ENCODE measurements around the gene HIKESHI.
"Not testable (repeated sequence)": the region's sequence is repeated elsewhere in the genome, so short reads cannot be mapped to it uniquely, and the experiment has no call there.

HIKESHI gene

DNA sequence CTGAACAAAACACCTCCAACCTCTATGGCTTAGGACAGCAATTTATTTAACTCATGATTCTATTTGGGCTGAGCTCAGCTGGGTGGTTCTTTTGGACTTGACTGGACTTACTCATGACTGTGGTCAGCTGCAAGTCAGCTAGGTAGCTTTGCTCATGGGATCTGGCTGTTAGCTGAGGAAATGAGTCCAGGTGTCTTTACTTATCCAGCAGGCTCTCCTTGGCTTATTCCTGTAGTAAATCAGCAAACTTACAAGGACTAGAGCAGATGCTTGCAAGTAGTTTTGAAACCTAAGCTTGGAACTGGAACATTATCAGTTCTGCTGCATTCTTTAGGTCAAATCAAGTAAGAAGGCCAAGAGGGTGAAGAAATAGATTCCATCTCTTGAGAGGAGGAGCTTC is 8.0 kb upstream of the HIKESHI start:
- DNase-seq = no peak

DNA sequence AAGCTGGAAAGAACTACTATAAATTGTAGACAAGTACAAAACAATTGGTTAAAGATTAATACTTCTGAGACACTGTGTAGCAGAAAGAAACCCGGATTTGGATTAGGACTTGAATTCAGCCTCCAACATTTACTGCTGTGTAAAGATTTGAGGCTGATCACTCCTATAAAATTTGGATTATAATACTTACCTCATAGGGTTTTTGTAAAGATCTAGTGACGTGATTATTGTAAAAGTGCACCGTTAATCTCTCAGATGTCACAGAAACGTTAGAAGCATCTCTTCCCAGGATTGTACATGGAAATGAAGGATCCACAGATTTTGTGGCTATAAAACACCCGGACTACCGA is 323 bp upstream of the HIKESHI start:
- no peak for DNase-seq

DNA sequence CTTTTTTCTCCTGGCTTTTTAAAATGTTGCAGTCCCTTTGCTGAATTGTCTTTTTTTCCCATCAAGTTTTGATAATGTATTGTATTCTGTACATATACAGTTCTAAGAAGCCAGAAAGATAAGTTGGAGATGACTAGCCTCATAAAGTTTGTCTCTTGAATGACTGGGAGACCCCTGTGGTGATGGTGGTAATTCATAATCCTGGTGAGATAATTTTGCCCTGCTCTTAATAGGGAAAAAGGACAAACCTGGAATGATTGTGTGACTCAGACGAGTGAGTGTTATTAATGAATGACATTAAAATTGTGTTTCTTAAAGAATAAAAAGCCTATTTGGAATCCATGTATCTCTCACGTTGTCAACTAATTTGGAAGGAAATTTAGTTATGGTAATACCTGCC is 1.2 kb downstream of the HIKESHI start:
- no peak for DNase-seq

DNA sequence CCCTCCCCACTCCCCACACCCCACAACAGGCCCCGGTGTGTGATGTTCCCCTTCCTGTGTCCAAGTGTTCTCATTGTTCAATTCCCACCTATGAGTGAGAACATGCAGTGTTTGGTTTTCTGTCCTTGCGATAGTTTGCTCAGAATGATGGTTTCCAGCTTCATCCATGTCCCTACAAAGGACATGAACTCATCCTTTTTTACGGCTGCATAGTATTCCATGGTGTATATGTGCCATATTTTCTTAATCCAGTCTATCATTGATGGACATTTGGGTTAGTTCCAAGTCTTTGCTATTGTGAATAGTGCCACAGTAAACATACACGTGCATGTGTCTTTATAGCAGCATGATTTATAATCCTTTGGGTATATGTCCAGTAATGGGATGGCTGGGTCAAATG is 6.7 kb downstream of the HIKESHI start:
- DNase-seq = not testable (repeated sequence)

DNA sequence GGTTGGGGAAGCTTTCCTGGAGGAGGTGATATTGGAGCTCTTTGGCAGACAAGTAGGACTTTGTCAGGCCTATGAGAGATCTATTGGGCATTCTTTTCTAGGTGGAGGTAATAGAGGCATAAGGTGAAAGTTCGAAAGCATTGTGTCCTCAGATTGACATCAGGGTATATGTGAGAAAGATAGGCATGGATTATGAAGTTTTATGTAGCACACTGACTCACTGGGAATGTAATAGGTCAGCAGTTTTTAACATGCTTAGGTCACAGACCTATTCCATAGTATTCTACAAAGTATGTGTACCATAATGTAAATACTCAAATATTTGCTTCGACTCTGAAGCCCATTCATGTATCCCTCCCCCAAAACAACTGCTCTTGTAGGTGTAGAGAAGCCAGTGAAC is 11.8 kb downstream of the HIKESHI start:
- no peak for DNase-seq

DNA sequence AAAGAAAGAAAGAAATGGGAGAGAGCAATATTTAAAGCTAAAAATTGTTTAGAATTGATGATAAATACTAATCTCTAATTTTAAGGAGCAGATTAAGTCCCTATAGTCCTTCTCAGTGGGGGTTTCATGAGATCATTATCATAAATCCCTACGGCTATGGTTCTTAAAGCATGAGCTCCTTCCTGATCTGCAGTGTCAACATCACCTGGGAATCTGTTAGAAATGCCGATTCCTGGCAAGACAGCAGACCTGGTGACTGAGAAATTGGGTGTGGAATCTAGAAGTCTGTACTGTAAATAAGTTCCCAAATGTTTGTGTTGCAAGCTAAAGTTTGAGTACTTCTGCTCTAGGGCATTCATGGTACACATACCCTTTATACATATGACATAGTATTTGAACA is 12.6 kb downstream of the HIKESHI start:
- no peak for DNase-seq

DNA sequence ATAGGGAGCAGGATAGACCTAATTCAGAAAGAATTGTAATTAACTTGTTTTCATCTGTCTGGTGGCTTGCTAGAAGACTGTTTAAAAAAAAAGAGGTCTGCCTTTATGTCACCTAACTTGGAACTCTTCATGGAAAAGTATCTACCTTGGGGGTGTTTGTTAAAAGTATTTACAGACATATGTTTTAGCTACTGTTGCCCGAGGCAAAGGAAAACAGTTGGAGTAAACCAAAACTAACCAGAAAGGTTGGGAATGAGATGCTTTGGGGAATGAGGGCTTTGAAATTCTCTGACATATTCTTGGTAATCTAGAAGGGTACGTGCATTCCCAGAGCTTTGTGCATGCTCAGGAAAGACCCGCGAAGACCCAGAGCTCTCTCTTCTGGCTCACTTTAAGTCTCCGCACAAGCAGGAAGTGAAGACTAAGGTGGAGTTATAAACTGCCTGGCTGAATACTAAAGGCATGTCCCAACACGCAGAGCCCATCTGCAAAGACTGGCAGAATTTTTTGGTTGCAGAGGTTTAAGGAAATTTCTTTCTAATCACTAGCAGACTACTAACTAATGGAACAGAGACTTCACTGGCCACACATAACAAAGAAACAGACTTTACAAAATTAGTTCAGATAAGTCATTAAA is 33.2 kb downstream of the HIKESHI start:
- DNase-seq = no peak

DNA sequence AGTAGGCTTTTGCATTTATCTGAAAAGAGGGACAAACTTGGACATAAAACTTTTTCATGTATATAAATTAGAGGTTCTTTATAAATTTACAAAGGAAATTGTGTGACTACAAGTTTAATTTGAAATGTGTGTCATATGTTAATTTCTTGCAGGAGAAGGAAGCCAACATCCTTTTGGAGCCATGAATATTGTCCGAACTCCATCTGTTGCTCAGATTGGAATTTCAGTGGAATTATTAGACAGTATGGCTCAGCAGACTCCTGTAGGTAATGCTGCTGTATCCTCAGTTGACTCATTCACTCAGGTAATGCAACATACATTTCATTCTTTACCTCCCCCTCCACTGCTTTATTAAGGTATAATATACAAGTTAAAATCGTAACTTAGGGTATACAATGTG is 35.2 kb downstream of the HIKESHI start:
- DNase-seq = no peak

DNA sequence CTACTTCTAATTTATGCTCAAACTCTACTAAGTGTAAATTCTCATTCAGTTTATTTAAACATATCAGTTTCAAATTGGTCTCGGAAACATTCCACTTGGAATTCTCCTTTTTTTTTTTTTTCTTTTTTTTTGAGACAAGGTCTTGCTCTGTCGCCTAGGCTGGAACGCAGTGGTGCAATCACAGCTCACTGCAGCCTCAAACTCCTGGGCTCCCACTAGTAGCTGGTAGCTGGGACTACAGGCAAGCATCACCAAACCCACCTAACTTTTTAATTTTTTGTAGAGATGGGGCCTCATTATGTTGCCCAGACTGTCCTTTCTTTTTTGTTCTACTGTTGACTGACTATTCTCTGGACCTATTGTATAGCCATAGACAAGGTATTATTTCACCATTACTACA is 39.3 kb downstream of the HIKESHI start:
- DNase-seq = no peak

DNA sequence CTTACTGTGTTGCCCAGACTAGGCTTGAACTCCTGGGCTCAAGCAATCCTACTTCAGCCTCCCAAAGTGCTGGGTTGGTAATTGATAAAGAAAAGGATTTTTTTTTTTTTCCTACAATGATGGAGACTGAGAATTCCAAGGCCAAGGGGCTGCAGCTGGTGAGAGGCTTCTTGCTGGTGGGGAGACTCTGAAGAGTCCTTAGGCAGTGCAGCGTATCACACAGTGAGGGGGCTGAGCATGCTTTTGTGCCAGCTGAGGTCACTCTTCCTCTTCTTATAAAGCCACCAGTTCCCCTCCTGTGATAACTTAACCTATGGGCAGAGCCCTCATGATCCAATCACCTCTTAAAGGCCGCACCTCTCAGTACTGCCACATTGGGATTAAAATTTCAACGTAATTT is 44.5 kb downstream of the HIKESHI start:
- no peak for DNase-seq

DNA sequence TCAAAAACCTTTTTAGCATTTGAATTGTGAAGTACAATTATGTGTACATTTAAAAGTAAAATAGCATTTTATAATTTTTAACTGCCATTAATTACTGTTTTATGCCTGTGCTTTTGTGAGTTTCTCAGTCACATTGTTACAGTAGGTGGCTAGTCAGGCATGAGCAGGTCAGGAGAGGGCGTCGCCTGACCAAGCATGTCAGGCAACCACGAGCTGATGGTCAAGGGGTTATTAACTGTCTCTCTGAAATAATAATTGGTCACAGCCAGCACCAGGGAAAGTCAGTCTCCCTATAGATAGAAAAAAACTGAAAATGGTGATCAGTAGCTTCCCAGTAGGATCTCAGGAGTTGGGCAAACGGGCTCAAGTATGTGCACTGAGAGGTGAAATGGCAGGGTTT is 53.2 kb downstream of the HIKESHI start:
- no peak for DNase-seq

DNA sequence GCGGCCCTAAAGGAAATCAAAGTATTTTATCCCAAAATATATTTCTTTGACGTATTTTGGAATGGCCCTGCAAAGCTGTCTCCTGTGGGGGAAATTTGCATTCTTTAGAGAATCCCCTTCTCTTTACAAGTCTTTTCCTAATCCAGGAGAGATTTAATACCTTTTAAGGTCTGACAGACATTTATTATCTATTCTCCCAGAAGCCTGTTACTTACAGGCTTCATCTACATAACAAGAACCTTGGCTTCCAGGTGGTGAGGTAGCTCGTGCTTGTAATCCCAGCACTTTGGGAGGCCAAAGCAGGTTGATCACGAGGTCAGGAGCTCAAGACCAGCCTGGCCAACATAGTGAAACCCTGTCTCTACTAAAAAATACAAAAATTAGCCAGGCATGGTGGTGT is 55.4 kb downstream of the HIKESHI start:
- DNase-seq = not testable (repeated sequence)

DNA sequence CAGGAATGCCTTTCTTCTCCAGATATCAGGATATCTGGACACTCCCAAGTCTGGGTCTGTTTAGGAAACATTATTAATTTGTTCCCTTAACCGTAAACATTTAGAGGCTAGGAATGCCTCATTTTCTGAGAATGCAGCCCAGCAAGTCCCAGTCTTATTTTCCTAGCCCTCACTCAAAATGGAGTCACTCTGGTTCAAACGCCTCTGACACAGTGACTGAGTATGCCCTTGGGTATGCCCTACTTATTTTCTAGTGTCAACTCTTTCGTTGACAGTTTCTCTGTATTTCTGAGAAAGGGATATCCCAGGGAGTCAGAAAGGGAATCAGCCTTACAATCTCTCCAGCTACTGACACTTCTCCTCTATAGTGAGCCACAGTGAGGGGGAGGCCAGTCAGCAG is 56.7 kb downstream of the HIKESHI start:
- no peak for DNase-seq

DNA sequence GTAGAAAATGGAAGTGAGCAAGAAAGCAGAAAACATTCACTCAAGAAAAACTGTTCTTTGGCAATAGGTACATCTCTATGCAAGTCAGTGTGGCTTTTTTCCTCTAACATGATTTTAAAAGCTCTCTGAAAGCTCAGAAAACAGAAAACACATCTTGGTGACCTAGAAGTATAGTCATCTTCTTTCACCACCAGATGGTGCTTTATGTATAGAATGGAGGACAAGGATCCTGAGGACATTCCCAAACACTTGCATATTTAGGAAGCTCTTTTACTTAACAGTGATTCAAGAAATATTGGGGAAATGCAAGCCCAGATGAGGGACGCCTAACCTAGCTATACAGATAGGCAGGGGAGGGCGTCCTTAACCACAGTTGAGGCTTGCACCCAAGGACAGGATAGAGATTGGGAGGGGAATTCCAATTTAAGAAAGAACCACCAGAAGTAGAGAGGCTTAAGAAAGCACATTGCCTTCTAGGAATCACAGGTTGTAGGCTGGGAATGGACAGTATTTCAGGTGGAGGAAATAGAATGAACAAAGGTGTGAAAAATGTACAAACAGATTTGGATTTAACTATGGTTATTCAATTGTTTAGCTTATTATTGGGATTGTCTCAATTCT is 58.8 kb downstream of the HIKESHI start:
- no peak for DNase-seq

DNA sequence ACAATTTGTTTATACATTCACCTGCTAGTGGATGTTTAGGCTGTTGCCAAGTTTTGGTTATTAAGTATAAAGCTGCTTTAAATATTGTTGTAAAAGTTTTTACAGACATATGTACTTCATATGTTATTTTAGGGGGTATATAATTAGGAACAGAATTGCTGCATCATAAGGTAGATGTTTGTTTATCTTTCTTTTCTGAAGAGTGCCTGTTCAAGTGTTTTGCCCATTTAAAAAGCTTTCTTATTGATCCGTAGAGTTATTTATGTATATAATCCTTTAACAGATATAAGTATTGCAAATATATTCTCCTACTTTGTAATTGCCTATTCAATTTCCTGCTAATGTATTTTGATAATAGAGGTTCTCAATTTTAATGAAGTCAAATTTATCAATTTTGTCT is 61.4 kb downstream of the HIKESHI start:
- no peak for DNase-seq

DNA sequence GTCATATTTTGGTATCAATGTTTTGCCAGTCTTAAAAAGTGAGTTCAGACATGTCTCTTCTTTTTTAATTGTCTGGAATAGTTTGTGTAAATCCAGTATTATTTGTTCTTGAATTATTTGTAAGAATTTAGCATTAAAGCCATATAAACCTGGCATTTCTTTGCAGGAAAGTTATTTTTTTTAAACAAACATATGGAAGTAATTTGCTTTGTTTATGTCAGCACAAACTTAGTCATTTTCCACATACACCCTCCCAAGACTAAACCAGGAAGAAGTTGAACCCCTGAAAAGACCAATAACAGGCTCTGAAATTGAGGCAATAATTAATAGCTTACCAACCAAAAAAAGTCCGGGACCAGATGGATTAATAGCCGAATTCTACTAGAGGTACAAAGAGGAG is 63.5 kb downstream of the HIKESHI start:
- no peak for DNase-seq

DNA sequence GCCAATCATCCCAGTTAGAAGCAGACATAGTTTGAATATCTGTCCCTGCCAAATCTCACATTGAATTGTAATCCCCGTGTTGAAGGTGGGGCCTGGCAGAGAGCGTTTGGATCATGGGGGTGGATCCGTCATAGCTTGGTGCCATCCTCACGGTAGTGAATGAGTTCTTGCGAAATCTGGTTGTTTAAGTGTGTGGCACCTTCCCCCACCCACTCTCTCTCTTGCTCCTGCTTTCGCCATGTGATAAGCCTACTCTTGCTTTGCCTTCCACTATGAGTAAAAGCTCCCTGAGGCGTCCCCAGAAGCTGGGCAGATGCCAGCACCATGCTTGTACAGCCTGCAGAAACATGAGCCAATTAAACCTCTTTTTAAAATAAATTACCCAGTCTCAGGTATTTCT is 67.6 kb downstream of the HIKESHI start:
- DNase-seq = no peak

DNA sequence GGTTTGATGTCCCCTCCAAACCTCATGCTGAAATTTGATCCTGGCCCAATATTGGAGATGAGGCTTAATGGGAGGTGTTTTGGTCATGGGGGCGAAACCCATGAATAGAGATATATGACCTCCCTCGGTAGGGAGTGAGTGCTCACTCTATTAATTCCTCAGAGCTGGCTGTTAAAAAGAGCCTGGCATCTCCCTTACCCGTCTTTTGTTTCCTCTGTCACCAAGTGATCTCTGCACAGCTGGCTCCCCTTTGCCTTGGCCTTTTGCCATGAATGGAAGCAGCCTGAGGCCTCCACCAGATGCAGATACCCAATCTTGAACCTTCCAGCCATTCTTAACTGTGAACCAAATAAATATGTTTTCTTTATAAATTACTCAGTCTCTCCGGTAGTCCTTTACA is 68.1 kb downstream of the HIKESHI start:
- no peak for DNase-seq

DNA sequence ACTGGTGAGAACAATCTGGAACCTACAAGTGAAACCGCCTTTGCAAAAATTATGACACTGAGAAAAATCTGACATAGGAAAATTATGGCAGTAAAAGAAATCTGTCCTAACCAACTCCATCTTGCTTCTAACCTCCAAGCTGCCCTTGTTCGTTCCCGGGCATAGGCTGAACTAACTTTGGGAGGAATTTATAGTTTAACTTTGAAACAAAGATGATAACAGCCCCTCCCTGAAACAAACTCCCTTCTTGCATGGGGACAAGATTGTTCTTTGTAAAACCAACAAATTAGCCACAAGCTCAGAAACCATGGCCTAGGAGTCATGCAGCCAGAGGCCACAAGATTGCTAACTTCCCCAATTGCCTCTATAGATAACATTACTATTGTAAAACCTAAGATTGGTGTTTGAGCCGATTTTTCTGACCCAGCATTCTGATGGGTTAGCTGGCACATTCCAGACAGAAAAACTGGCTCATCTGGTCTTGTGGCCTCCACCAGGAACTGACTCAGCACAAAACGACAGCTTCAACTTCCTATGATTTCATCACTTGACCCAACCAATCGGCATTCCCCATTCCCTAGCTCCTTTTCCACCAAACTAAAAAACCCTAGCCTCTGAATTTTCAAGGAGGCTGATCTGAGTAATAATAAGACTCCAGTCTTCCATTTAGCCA is 69.0 kb downstream of the HIKESHI start:
- DNase-seq = no peak

DNA sequence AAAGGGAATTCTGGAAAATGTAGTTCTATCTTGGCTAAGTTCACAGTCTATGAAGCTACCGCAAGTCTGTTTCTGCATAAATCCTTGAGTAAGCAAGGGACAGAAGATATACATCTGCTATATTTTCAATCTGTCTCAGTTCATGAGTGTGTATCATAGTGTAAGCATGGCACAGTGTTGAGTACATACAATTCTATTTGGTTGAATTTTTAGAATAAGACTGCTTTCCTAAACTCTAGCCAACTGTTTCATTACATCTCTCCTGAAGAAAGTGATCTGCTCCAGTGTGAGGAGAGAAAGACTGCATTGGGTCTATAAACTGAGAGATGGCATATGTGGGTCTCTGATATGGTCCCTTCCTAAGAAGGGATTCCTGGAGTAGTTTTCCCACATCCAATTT is 70.0 kb downstream of the HIKESHI start:
- DNase-seq = no peak

DNA sequence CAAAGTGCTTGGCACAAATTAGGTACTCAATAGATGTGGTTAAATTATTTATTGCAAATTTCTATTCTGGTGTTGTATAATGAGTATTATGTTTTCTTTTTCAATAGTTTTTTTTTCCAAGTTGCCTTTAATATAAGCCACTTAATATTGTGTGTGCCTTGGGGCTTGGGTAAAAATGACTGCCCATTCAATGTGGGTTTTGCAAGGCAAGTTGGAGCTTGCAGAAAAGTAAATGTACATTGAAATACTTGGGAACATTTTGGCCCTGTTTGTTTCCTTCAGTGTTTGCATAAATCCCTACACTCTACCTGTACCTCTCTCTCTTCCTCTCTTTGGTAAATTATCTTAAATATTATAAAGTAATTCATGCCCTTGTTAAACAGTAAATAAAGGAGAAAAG is 70.5 kb downstream of the HIKESHI start:
- no peak for DNase-seq

DNA sequence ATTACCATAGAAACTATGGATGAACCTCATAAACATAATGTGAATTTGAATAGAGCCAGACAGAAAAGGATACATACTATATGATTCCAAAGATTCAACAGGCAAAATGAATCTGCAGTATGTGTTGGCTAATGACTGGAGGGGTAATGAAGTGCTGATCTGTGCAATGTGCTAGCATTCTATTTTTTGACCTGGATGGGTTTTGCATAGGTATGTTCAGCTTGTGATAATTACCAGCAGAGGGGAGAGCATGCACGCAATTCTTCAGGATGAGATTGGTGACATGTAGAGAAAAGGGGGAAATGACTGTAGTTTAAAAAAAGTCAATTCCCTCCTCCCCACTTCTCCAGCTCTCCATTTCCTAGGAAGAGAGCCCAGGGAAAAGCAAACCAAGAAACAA is 72.0 kb downstream of the HIKESHI start:
- no peak for DNase-seq

DNA sequence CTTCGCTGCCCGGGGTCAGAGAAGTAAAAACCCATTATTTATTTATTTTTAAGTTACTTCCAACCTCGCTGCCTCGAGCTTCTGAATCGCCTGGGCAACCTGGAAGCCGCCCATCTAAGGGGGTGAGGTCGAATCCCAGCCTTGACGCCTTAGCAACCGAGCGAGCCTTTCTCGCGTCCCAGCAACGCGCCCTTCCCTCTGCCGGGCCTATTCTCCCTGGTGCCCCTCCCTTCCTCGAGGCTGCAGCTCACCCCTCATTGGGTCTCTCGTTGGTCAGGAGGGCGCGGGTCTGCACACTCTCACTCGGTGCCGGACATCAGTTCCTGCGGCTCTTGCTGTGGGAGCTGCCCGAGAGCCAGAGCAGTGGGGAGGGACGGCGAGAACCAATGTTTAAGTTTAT is 72.5 kb downstream of the HIKESHI start, which contains the start of gene CCDC81:
Gene CCDC81 (plus strand): TSS at position 302 of the 400 bp plus-strand sequence. CDS start 277 bp downstream, outside the sequence.
- no peak for DNase-seq

DNA sequence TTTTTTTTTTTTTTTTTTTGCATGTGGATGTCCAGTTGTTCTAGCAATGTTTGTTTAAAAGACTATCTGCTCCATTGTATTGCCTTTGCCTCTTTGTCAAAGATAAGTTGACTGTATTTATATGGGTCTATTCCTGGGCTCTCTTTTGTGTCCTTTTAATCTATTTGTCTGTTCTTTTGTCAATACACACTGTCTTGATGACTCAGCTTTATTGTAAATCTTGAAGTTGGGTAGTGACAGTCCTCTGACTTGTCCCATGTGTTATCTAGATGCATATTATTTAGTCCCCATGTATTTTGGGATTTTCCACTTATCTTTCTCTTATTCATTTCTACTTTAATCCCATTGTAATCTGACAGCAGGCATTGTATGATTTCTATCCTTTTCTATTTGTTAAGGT is 75.9 kb downstream of the HIKESHI start:
- no peak for DNase-seq
